Stimulated activated CD4-positive, alpha-beta T cell treated with anti-CD3 and anti-CD28 coated beads, Interleukin-4, amount 100 ng/mL, for 24 hours (primary cell): Measurements from ENCODE around the gene SLC6A19.

ENCODE experiments used
- DNase-seq: peaks from one replicate; pipeline ENCODE4 v3.0.0-alpha.2; 2020

Gene SLC6A19

GRCh38 chr5:1181451-1182359, 19.7 kb upstream of the SLC6A19 start:
- no peak for DNase-seq

GRCh38 chr5:1182360-1182632, 19.1 kb upstream of the SLC6A19 start:
- no peak for DNase-seq

- no peak for DNase-seq
Observed at GRCh38 chr5:1182633-1183423, 18.6 kb upstream of the SLC6A19 start.

GRCh38 chr5:1183424-1184162, 17.8 kb upstream of the SLC6A19 start:
- no peak for DNase-seq

- no peak for DNase-seq
Observed at GRCh38 chr5:1184163-1184470, 17.3 kb upstream of the SLC6A19 start.

- no peak for DNase-seq
Observed at GRCh38 chr5:1184481-1184880, 16.9 kb upstream of the SLC6A19 start.

GRCh38 chr5:1185038-1185627, 16.3 kb upstream of the SLC6A19 start:
- no peak for DNase-seq

GRCh38 chr5:1185629-1186350, 15.6 kb upstream of the SLC6A19 start:
- no peak for DNase-seq

- no peak for DNase-seq
Observed at GRCh38 chr5:1186351-1187233, 14.8 kb upstream of the SLC6A19 start.

- no peak for DNase-seq
Observed at GRCh38 chr5:1187234-1187949, 14.0 kb upstream of the SLC6A19 start.

GRCh38 chr5:1187950-1188334, 13.5 kb upstream of the SLC6A19 start:
- no peak for DNase-seq

- DNase-seq = no peak
Observed at GRCh38 chr5:1188464-1188863, 12.9 kb upstream of the SLC6A19 start.

GRCh38 chr5:1189269-1189668, 12.1 kb upstream of the SLC6A19 start:
- DNase-seq = no peak

GRCh38 chr5:1190278-1190677, 11.1 kb upstream of the SLC6A19 start:
- no peak for DNase-seq

- DNase-seq = no peak
Observed at GRCh38 chr5:1190837-1191239, 10.6 kb upstream of the SLC6A19 start.

GRCh38 chr5:1192971-1193590, 8.3 kb upstream of the SLC6A19 start:
- DNase-seq = no peak

GRCh38 chr5:1193591-1193985, 7.8 kb upstream of the SLC6A19 start:
- DNase-seq = no peak

GRCh38 chr5:1194378-1194777, 7.0 kb upstream of the SLC6A19 start:
- no peak for DNase-seq

- DNase-seq = no peak
Observed at GRCh38 chr5:1195439-1195838, 6.0 kb upstream of the SLC6A19 start.

- no peak for DNase-seq
Observed at GRCh38 chr5:1195916-1196315, 5.5 kb upstream of the SLC6A19 start.

- DNase-seq = no peak
Observed at GRCh38 chr5:1196562-1196961, 4.8 kb upstream of the SLC6A19 start.
